ENCODE results near the gene RNF41. TPM values are rescaled to one million over a fixed set of nuclear protein-coding genes. Genes with fewer than 3 reads are reported as not detected.

RNF41 gene
- total and polyA plus RNA-seq, 8 donors: 10.4 to 92.4 (median 35.7) TPM

GRCh38 chr12:56186957-56187356 is 34.8 kb downstream of the RNF41 start:
- Histone ChIP-seq H3K27me3 (no peaks in the 10 kb centered on the region), H3K9me3 (no peaks in the 10 kb centered on the region), H3K4me1 (peaks cover 14 to 34% (median 22%) of the 10 kb centered on the region in 4 donors), H3K27ac (peak overlapping the region in 1 of 5 donors; percentile 93), H3K4me3 (no peak overlapping the region), H3K36me3 (peaks cover 42 to 50% (median 49%) of the 10 kb centered on the region in 4 donors)
- intact Hi-C loops (cut with DNase I; ENCODE audit: low total_unique reads): loop anchor here (5.0 kb wide), 1 partner anchor 55 kb away; no protein-coding TSS in a partner anchor
- TF ChIP-seq POLR2AphosphoS5 (IDR thresholded peaks at IDR 0.05) (no peak), POLR2A (IDR thresholded peaks at IDR 0.05) (no peak), EP300 (IDR thresholded peaks at IDR 0.05) (no peak), CTCF (IDR thresholded peaks at IDR 0.05) (no peak)
- WGBS, 5 donors: 46 to 61% (median 49%) methylated on average over 2 of the region's 2 CpGs
- no peak for DNase-seq

- no peaks in the 10 kb centered on the region for H3K9me3 ChIP-seq
- no peak overlapping the region for H3K27ac ChIP-seq
- intact Hi-C loops (cut with DNase I; ENCODE audit: low total_unique reads): no loop called here
- no peaks in the 10 kb centered on the region for H3K4me1 ChIP-seq
- WGBS, 5 donors: 83 to 93% (median 89%) methylated on average over 3 of the region's 3 CpGs
- DNase-seq: no peak
- peaks cover 73 to 100% (median 100%) of the 10 kb centered on the region in 4 donors for H3K36me3 ChIP-seq
- no peak overlapping the region for H3K4me3 ChIP-seq
- no peaks in the 10 kb centered on the region for H3K27me3 ChIP-seq
- no peak for TF ChIP-seq EP300 (IDR thresholded peaks at IDR 0.05)
- no peak for TF ChIP-seq CTCF (IDR thresholded peaks at IDR 0.05)
- no peak for TF ChIP-seq POLR2AphosphoS5 (IDR thresholded peaks at IDR 0.05)
- TF ChIP-seq POLR2A (IDR thresholded peaks at IDR 0.05): no peak
Observed at GRCh38 chr12:56178347-56178746, 43.4 kb downstream of the RNF41 start.

GRCh38 chr12:56172839-56173238 is 48.9 kb downstream of the RNF41 start:
- peaks cover 82 to 100% (median 100%) of the 10 kb centered on the region in 4 donors for H3K36me3 ChIP-seq
- intact Hi-C loops (cut with DNase I; ENCODE audit: low total_unique reads): no loop called here
- H3K4me1 ChIP-seq: no peaks in the 10 kb centered on the region
- H3K27me3 ChIP-seq: no peaks in the 10 kb centered on the region
- H3K4me3 ChIP-seq: no peak overlapping the region
- H3K27ac ChIP-seq: no peak overlapping the region
- H3K9me3 ChIP-seq: no peaks in the 10 kb centered on the region
- no peak for DNase-seq
- no peak for TF ChIP-seq CTCF (IDR thresholded peaks at IDR 0.05)
- no peak for TF ChIP-seq POLR2AphosphoS5 (IDR thresholded peaks at IDR 0.05)
- TF ChIP-seq POLR2A (IDR thresholded peaks at IDR 0.05): no peak
- WGBS, 5 donors: 83 to 96% (median 91%) methylated on average over 7 of the region's 7 CpGs

- intact Hi-C loops (cut with DNase I; ENCODE audit: low total_unique reads): no loop called here
- Histone ChIP-seq H3K27ac (no peak overlapping the region), H3K4me3 (no peak overlapping the region), H3K27me3 (no peaks in the 10 kb centered on the region), H3K36me3 (peaks cover 90 to 100% (median 100%) of the 10 kb centered on the region in 4 donors), H3K9me3 (no peaks in the 10 kb centered on the region), H3K4me1 (peaks cover 0 to 4% (median 1%) of the 10 kb centered on the region in 4 donors)
- WGBS, 5 donors: 86 to 94% (median 88%) methylated on average over 11 of the region's 11 CpGs
- TF ChIP-seq POLR2AphosphoS5 (IDR thresholded peaks at IDR 0.05): no peak
- no peak for TF ChIP-seq POLR2A (IDR thresholded peaks at IDR 0.05)
- no peak for TF ChIP-seq CTCF (IDR thresholded peaks at IDR 0.05)
- TF ChIP-seq EP300 (IDR thresholded peaks at IDR 0.05): no peak
- DNase-seq: no peak
Observed at GRCh38 chr12:56169229-56169759, 52.4 kb downstream of the RNF41 start.

All from stomach (tissue), 9 donors.